OCI-LY1 (cell line): Measurements from ENCODE around the gene NACC2.

Experiments used
- H2AFZ ChIP-seq: fragments of 200-600 bp; sonication (generic), shearing (Covaris generic); 2 replicates; pipeline ENCODE4 v1.6.0; 2014; ENCODE audit warnings: antibody characterized with exemption, mild to moderate bottlenecking, low read length
- H3F3A ChIP-seq: fragments of 200-600 bp; sonication (generic), shearing (Covaris generic); 2 replicates; pipeline ENCODE4 v1.6.0; 2014; ENCODE audit warnings: mild to moderate bottlenecking, antibody characterized with exemption, low read length, moderate library complexity; ENCODE audit not compliant: insufficient read depth
- H3K27ac ChIP-seq: fragments of 200-600 bp; sonication (generic); 2 replicates; pipeline ENCODE4 v1.5.1; 2014; ENCODE audit warnings: low read length, mixed run types, mild to moderate bottlenecking, low read depth; ENCODE audit not compliant: poor library complexity, severe bottlenecking
- H3K27me3 ChIP-seq: fragments of 200-600 bp; sonication (generic); 2 replicates; pipeline ENCODE4 v1.6.0; 2014; ENCODE audit warnings: antibody characterized with exemption, mild to moderate bottlenecking, low read length, moderate library complexity; ENCODE audit not compliant: insufficient read depth
- H3K36me3 ChIP-seq: fragments of 200-600 bp; sonication (generic); 2 replicates; pipeline ENCODE4 v1.6.1; 2014; ENCODE audit warnings: mild to moderate bottlenecking, antibody characterized with exemption, low read length, moderate library complexity, mixed read lengths; ENCODE audit not compliant: insufficient read depth
- H3K4me1 ChIP-seq: fragments of 200-600 bp; sonication (generic); 2 replicates; pipeline ENCODE4 v1.5.1; 2014; ENCODE audit warnings: mild to moderate bottlenecking, low read length, moderate library complexity; ENCODE audit not compliant: insufficient read depth, severe bottlenecking
- H3K4me2 ChIP-seq: fragments of 200-600 bp; sonication (generic), shearing (Covaris generic); 2 replicates; pipeline ENCODE4 v1.6.1; 2014; ENCODE audit warnings: low read length
- H3K4me3 ChIP-seq: fragments of 200-600 bp; sonication (generic); 2 replicates; pipeline ENCODE4 v1.5.1; 2014; ENCODE audit warnings: low read length, low read depth, mild to moderate bottlenecking, mixed read lengths; ENCODE audit not compliant: poor library complexity, severe bottlenecking
- H3K79me2 ChIP-seq: fragments of 200-600 bp; shearing (Covaris generic); 2 replicates; pipeline ENCODE4 v1.6.1; 2016; ENCODE audit warnings: mixed run types, low read length, mixed read lengths; ENCODE audit not compliant: insufficient read depth
- H3K9ac ChIP-seq: fragments of 200-600 bp; sonication (generic), shearing (Covaris generic); 2 replicates; pipeline ENCODE4 v1.6.1; 2014; ENCODE audit warnings: mild to moderate bottlenecking, low read length, mixed read lengths
- H3K9me2 ChIP-seq: fragments of 200-600 bp; sonication (generic), shearing (Covaris generic); 2 replicates; pipeline ENCODE4 v1.6.1; 2014; ENCODE audit warnings: low read depth, mild to moderate bottlenecking, low read length, mixed read lengths
- H3K9me3 ChIP-seq: fragments of 200-600 bp; shearing (Covaris generic); 2 replicates; pipeline ENCODE4 v1.6.1; 2014; ENCODE audit warnings: low read length, mixed read lengths
- H4K20me1 ChIP-seq: fragments of 200-600 bp; sonication (generic), shearing (Covaris generic); 2 replicates; pipeline ENCODE4 v1.6.0; 2016; ENCODE audit warnings: mild to moderate bottlenecking, low read length; ENCODE audit not compliant: insufficient read depth
- CTCF ChIP-seq: fragments of 200-600 bp; sonication (generic), shearing (Covaris generic); IDR thresholded peaks from 2 replicates; pipeline ENCODE4 v1.5.1; 2017; ENCODE audit warnings: mild to moderate bottlenecking, antibody characterized with exemption, low read length, moderate library complexity, mixed read lengths
- EZH2 ChIP-seq: fragments of 200-600 bp; sonication (generic), shearing (Covaris generic); IDR thresholded peaks from 2 replicates; pipeline ENCODE4 v1.8.0; 2017; ENCODE audit warnings: borderline replicate concordance, mixed run types, mild to moderate bottlenecking, antibody characterized with exemption, low read length, moderate library complexity, mixed read lengths

The NACC2 gene

GRCh38 chr9:135976944-135977343 is 118.1 kb downstream of the NACC2 start:
- H3K9me2 ChIP-seq, result no peaks in the 10 kb centered on the region
- no peaks in the 10 kb centered on the region for H3F3A ChIP-seq
- H3K4me3 ChIP-seq, result no peak overlapping the region
- H3K27me3 ChIP-seq, result no peaks in the 10 kb centered on the region; the same call in 1 of the 2 replicates
- H4K20me1 ChIP-seq, result no peaks in the 10 kb centered on the region
- no peak overlapping the region for H2AFZ ChIP-seq
- H3K36me3 ChIP-seq, result no peaks in the 10 kb centered on the region
- H3K9me3 ChIP-seq, result no peaks in the 10 kb centered on the region
- no peaks in the 10 kb centered on the region for H3K79me2 ChIP-seq
- no peak overlapping the region for H3K9ac ChIP-seq
- no peak overlapping the region for H3K27ac ChIP-seq
- TF ChIP-seq EZH2, result no peak
- TF ChIP-seq CTCF, result no peak
- no peak overlapping the region for H3K4me2 ChIP-seq
- H3K4me1 ChIP-seq, result no peaks in the 10 kb centered on the region

- no peak overlapping the region for H3K9ac ChIP-seq
- no peaks in the 10 kb centered on the region for H3K9me3 ChIP-seq
- no peak for TF ChIP-seq EZH2
- TF ChIP-seq CTCF, result no peak
- no peaks in the 10 kb centered on the region for H3F3A ChIP-seq
- no peak overlapping the region for H2AFZ ChIP-seq
- no peak overlapping the region for H3K4me2 ChIP-seq
- H3K4me3 ChIP-seq, result no peak overlapping the region
- H3K9me2 ChIP-seq, result no peaks in the 10 kb centered on the region
- no peaks in the 10 kb centered on the region for H3K79me2 ChIP-seq
- H3K4me1 ChIP-seq, result no peaks in the 10 kb centered on the region
- no peak overlapping the region for H3K27ac ChIP-seq
- H3K27me3 ChIP-seq, result no peaks in the 10 kb centered on the region; the same call in 1 of the 2 replicates
- H3K36me3 ChIP-seq, result no peaks in the 10 kb centered on the region
- no peaks in the 10 kb centered on the region for H4K20me1 ChIP-seq
Observed at GRCh38 chr9:135976531-135976930, 118.6 kb downstream of the NACC2 start.

GRCh38 chr9:135975834-135976233 is 119.3 kb downstream of the NACC2 start:
- Histone ChIP-seq H3K36me3 (no peaks in the 10 kb centered on the region), H3K9me3 (no peaks in the 10 kb centered on the region), H3K4me3 (no peak overlapping the region), H3K4me1 (no peaks in the 10 kb centered on the region), H3K27ac (no peak overlapping the region), H3F3A (no peaks in the 10 kb centered on the region), H3K9me2 (no peaks in the 10 kb centered on the region), H3K79me2 (no peaks in the 10 kb centered on the region), H3K4me2 (no peak overlapping the region), H3K27me3 (no peaks in the 10 kb centered on the region; the same call in 1 of the 2 replicates), H4K20me1 (no peaks in the 10 kb centered on the region), H3K9ac (no peak overlapping the region), H2AFZ (no peak overlapping the region)
- TF ChIP-seq EZH2, result no peak
- TF ChIP-seq CTCF, result no peak
